GM12878 (cell line): ENCODE results near the gene SFPQ. TPM values are rescaled to one million over a fixed set of nuclear protein-coding genes. Genes with fewer than 3 reads are reported as not detected.

Experiments
- BACH1 ChIP-seq: fragments of 450-650 bp; IDR thresholded peaks from 2 replicates; pipeline ENCODE4 v1.6.1; 2017; ENCODE audit warnings: mild to moderate bottlenecking, borderline replicate concordance
- GABPA ChIP-seq: IDR thresholded peaks from 2 replicates; pipeline ENCODE4 v1.6.1; 2014; ENCODE audit warnings: antibody characterized with exemption, low read depth, mild to moderate bottlenecking, inconsistent platforms
- LARP7 ChIP-seq: fragments of 450-650 bp; IDR thresholded peaks from 2 replicates; pipeline ENCODE4 v1.6.1; 2017; ENCODE audit warnings: mild to moderate bottlenecking
- NFYA ChIP-seq: IDR thresholded peaks from 2 replicates; pipeline ENCODE4 v1.6.1; 2011; ENCODE audit warnings: low read depth, mild to moderate bottlenecking, low read length, improper control_type of control experiment, borderline replicate concordance
- PML ChIP-seq: IDR thresholded peaks from 2 replicates; pipeline ENCODE4 v1.6.1; 2012; ENCODE audit warnings: low read length, inconsistent platforms
- POLR2AphosphoS5 ChIP-seq: IDR thresholded peaks from 2 replicates; pipeline ENCODE4 v1.6.1; 2011; ENCODE audit warnings: mild to moderate bottlenecking, low read length, inconsistent platforms
- SMARCA5 ChIP-seq: fragments of 450-650 bp; IDR thresholded peaks from 2 replicates; pipeline ENCODE4 v1.6.1; 2017; ENCODE audit warnings: mild to moderate bottlenecking
- polyA plus RNA-seq, 11 experiments: library from polyadenylated mRNA; depleted of rRNA in 4 of 11; unstranded in 6 of 11; stranded (reverse) in 5 of 11; fragments of >200 nt; fragmentation: Nextera tagmentation in 4 of 11; fragmentation: Illumina TruSeq in 1 of 11; extraction: Ambion mirVana in 4 of 11; extraction: Trizol in 1 of 11; gene quantifications; 1 replicate in 1 of 11; 2 replicates in 10 of 11; pipeline versions ENCODE4 v1.2.1 to v1.2.3, GENCODE V29; 2011 to 2016; ENCODE audit warnings: inconsistent platforms in 2 of 11, missing spikeins in 2 of 11, low read depth in 1 of 11
- total RNA-seq, 4 experiments: library from RNA; depleted of rRNA in 3 of 4; stranded (reverse); fragments of >200 nt in 3 of 4; fragmentation: Illumina TruSeq in 1 of 4; extraction: Trizol in 1 of 4; gene quantifications; 2 replicates each; pipeline versions ENCODE4 v1.2.1 to v1.2.3, GENCODE V29; 2013 to 2021
- TF ChIP-seq, protein P1 (sequence below): IDR thresholded peaks from 2 replicates; pipeline ENCODE4 v1.6.1; 2011; ENCODE audit warnings: low read depth, low read length, improper control_type of control experiment, borderline replicate concordance
- TF ChIP-seq, protein P2 (sequence below): IDR thresholded peaks from 2 replicates; pipeline ENCODE4 v1.6.1; 2012; ENCODE audit warnings: improper control_type of control experiment, low read depth, low read length; ENCODE audit not compliant: insufficient replicate concordance

SFPQ gene
- total and polyA plus RNA-seq, 10 of the 15 experiments (the other 5 are each of a cell fraction or from before 2014, with no cell fraction given): 78.5 to 559 (median 199) TPM

DNA sequence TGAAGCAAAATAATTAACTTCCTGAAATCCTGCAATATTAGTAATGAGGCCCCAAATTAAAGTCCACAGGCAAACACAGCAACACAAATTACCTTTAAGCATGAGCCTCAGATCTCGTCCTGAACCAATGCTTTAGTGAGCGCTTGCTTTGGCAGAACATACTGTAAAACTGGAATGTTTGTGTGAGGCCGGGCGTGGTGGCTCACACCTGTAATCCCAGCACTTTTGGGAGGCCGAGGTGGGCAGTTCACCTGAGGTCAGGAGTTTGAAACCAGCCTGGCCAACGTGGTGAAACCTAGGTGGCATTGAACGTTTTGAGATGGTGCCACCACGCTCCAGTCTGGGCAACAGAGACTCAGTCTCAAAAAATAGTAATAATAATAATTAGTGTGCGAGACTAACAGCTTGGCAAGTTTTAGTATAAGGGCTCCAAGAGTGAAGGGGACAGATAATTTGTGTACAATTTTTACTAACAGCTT, 17.8 kb downstream of the SFPQ start (continued):
- TF ChIP-seq POLR2AphosphoS5 (peak; percentile 78), SMARCA5 (no peak), GABPA (no peak), BACH1 (peak; percentile 50; the same call in 1 of the 2 replicates), PML (no peak), LARP7 (no peak), NFYA (no peak)
- TF ChIP-seq, protein P1, sequence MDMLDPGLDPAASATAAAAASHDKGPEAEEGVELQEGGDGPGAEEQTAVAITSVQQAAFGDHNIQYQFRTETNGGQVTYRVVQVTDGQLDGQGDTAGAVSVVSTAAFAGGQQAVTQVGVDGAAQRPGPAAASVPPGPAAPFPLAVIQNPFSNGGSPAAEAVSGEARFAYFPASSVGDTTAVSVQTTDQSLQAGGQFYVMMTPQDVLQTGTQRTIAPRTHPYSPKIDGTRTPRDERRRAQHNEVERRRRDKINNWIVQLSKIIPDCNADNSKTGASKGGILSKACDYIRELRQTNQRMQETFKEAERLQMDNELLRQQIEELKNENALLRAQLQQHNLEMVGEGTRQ: no peak
- TF ChIP-seq, protein P2, sequence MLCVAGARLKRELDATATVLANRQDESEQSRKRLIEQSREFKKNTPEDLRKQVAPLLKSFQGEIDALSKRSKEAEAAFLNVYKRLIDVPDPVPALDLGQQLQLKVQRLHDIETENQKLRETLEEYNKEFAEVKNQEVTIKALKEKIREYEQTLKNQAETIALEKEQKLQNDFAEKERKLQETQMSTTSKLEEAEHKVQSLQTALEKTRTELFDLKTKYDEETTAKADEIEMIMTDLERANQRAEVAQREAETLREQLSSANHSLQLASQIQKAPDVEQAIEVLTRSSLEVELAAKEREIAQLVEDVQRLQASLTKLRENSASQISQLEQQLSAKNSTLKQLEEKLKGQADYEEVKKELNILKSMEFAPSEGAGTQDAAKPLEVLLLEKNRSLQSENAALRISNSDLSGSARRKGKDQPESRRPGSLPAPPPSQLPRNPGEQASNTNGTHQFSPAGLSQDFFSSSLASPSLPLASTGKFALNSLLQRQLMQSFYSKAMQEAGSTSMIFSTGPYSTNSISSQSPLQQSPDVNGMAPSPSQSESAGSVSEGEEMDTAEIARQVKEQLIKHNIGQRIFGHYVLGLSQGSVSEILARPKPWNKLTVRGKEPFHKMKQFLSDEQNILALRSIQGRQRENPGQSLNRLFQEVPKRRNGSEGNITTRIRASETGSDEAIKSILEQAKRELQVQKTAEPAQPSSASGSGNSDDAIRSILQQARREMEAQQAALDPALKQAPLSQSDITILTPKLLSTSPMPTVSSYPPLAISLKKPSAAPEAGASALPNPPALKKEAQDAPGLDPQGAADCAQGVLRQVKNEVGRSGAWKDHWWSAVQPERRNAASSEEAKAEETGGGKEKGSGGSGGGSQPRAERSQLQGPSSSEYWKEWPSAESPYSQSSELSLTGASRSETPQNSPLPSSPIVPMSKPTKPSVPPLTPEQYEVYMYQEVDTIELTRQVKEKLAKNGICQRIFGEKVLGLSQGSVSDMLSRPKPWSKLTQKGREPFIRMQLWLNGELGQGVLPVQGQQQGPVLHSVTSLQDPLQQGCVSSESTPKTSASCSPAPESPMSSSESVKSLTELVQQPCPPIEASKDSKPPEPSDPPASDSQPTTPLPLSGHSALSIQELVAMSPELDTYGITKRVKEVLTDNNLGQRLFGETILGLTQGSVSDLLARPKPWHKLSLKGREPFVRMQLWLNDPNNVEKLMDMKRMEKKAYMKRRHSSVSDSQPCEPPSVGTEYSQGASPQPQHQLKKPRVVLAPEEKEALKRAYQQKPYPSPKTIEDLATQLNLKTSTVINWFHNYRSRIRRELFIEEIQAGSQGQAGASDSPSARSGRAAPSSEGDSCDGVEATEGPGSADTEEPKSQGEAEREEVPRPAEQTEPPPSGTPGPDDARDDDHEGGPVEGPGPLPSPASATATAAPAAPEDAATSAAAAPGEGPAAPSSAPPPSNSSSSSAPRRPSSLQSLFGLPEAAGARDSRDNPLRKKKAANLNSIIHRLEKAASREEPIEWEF: no peak
